H1 (cell line): Measurements from ENCODE around the gene SMTN.

ENCODE experiments used
- ATF2 ChIP-seq: IDR thresholded peaks from 2 replicates; pipeline ENCODE4 v1.6.1; 2012; ENCODE audit warnings: low read length, inconsistent platforms
- EZH2 ChIP-seq: fragments of 200-600 bp; sonication (generic); IDR thresholded peaks from 2 replicates; pipeline ENCODE4 v1.7.1; 2012; ENCODE audit warnings: low read depth, mild to moderate bottlenecking, moderate library complexity, low read length, inconsistent platforms; ENCODE audit not compliant: severe bottlenecking
- POLR2AphosphoS5 ChIP-seq: IDR thresholded peaks from 2 replicates; pipeline ENCODE4 v1.6.1; 2011; ENCODE audit warnings: low read depth, low read length
- YY1 ChIP-seq: IDR thresholded peaks from 2 replicates; pipeline ENCODE4 v1.6.1; 2011; ENCODE audit warnings: low read depth, mild to moderate bottlenecking, low read length
- TF ChIP-seq, protein P1 (sequence below), 3 experiments: IDR thresholded peaks; 1 replicate in 2 of 3; 2 replicates in 1 of 3; pipeline versions ENCODE4 v1.5.1 to v1.6.1; 2011; ENCODE audit warnings: low read length in 3 of 3, mild to moderate bottlenecking in 3 of 3, inconsistent platforms in 2 of 3, low read depth in 1 of 3, moderate library complexity in 1 of 3; ENCODE audit not compliant: insufficient read depth in 1 of 3; ENCODE audit errors: control extremely low read depth in 1 of 3

GRCh38 chr22:31085493-31085824 is 4.3 kb downstream of the SMTN start:
- TF ChIP-seq ATF2 = no peak
- no peak for TF ChIP-seq POLR2AphosphoS5
- TF ChIP-seq, protein P1, sequence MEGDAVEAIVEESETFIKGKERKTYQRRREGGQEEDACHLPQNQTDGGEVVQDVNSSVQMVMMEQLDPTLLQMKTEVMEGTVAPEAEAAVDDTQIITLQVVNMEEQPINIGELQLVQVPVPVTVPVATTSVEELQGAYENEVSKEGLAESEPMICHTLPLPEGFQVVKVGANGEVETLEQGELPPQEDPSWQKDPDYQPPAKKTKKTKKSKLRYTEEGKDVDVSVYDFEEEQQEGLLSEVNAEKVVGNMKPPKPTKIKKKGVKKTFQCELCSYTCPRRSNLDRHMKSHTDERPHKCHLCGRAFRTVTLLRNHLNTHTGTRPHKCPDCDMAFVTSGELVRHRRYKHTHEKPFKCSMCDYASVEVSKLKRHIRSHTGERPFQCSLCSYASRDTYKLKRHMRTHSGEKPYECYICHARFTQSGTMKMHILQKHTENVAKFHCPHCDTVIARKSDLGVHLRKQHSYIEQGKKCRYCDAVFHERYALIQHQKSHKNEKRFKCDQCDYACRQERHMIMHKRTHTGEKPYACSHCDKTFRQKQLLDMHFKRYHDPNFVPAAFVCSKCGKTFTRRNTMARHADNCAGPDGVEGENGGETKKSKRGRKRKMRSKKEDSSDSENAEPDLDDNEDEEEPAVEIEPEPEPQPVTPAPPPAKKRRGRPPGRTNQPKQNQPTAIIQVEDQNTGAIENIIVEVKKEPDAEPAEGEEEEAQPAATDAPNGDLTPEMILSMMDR (IDR thresholded peaks at IDR 0.05; ENCODE audit: control extremely low read depth in 1 of 3, insufficient read depth in 1 of 3, low read depth in 1 of 3, low read length in 3 of 3) = no peak
- TF ChIP-seq EZH2 = no peak
- no peak for TF ChIP-seq YY1
